Smooth muscle cell (in vitro differentiated cells): ENCODE results near the gene DOK7. TPM values are rescaled to one million over a fixed set of nuclear protein-coding genes. Genes with fewer than 3 reads are reported as not detected.

ENCODE experiments used
- DNase-seq: peaks from one replicate; lab custom pipeline; 2025; ENCODE audit not compliant: unreplicated experiment; lab: John Stamatoyannopoulos, UW
- H2AFZ ChIP-seq: fragments of 200-600 bp; sonication (generic); 2 replicates; pipeline ENCODE4 v1.6.0; 2016; ENCODE audit warnings: antibody characterized with exemption, low read depth, mild to moderate bottlenecking
- H3F3A ChIP-seq: fragments of 200-600 bp; sonication (generic); 2 replicates; pipeline ENCODE4 v1.6.0; 2017; ENCODE audit warnings: antibody characterized with exemption, low read depth
- H3K27ac ChIP-seq: fragments of 200-600 bp; sonication (generic); 2 replicates; pipeline ENCODE4 v1.5.1; 2016; ENCODE audit warnings: low read depth, mild to moderate bottlenecking
- H3K27me3 ChIP-seq: fragments of 200-600 bp; sonication (generic); 2 replicates; pipeline ENCODE4 v1.6.1; 2016; ENCODE audit warnings: low read depth, mild to moderate bottlenecking
- H3K36me3 ChIP-seq: fragments of 200-600 bp; sonication (generic); 2 replicates; pipeline ENCODE4 v1.5.1; 2016; ENCODE audit warnings: low read depth
- H3K4me1 ChIP-seq: fragments of 200-600 bp; sonication (generic); 2 replicates; pipeline ENCODE4 v1.5.1; 2016; ENCODE audit warnings: low read depth
- H3K4me2 ChIP-seq: fragments of 200-600 bp; sonication (generic); 2 replicates; pipeline ENCODE4 v1.6.0; 2016; ENCODE audit warnings: mild to moderate bottlenecking
- H3K4me3 ChIP-seq: fragments of 200-600 bp; sonication (generic); 2 replicates; pipeline ENCODE4 v1.5.1; 2016; ENCODE audit warnings: mild to moderate bottlenecking
- H3K79me2 ChIP-seq: fragments of 200-600 bp; sonication (generic); 2 replicates; pipeline ENCODE4 v1.6.0; 2016; ENCODE audit warnings: low read depth, mild to moderate bottlenecking
- H3K9ac ChIP-seq: fragments of 200-600 bp; sonication (generic); 2 replicates; pipeline ENCODE4 v1.6.0; 2016; ENCODE audit warnings: low read depth
- H3K9me3 ChIP-seq: fragments of 200-600 bp; sonication (generic); replicated peaks from 2 replicates; pipeline ENCODE4 v1.5.1; 2016; ENCODE audit warnings: low read depth
- H4K20me1 ChIP-seq: fragments of 200-600 bp; sonication (generic); 2 replicates; pipeline ENCODE4 v1.6.0; 2016; ENCODE audit warnings: low read depth
- WGBS: methylation state at CpG from one replicate; pipeline ENCODE4 v1.1.7; 2016; ENCODE audit warnings: low lambda C conversion rate; 5-methylcytosine and 5-hydroxymethylcytosine counted together
- polyA plus RNA-seq: library from polyadenylated mRNA; unstranded; fragments of >200 nt; fragmentation: Nextera tagmentation; extraction: Ambion mirVana; gene quantifications from 2 replicates; pipeline ENCODE4 v1.2.1, GENCODE V29; 2016
- total RNA-seq: library from RNA; depleted of rRNA; stranded (reverse); fragments of >200 nt; gene quantifications from 2 replicates; pipeline ENCODE4 v1.2.3, GENCODE V29; 2014
- TF ChIP-seq, protein P1 (sequence below): fragments of 200-600 bp; sonication (generic); IDR thresholded peaks from 2 replicates; pipeline ENCODE4 v1.5.1; 2017; ENCODE audit warnings: borderline replicate concordance, mild to moderate bottlenecking, antibody characterized with exemption; ENCODE audit not compliant: insufficient read depth, poor library complexity, severe bottlenecking

Gene DOK7
- total and polyA plus RNA-seq, 2 experiments from 2014 or later: not detected

GRCh38 chr4:3418029-3418762 lies 44.9 kb upstream of the DOK7 start:
- H2AFZ ChIP-seq: no peak overlapping the region
- no peak overlapping the region for H3K4me2 ChIP-seq
- H3K27me3 ChIP-seq: no peaks in the 10 kb centered on the region
- H3K4me1 ChIP-seq: no peaks in the 10 kb centered on the region
- H3K4me3 ChIP-seq: no peak overlapping the region
- H3F3A ChIP-seq: no peaks in the 10 kb centered on the region
- no peak overlapping the region for H3K27ac ChIP-seq
- no peak for DNase-seq
- TF ChIP-seq, protein P1, sequence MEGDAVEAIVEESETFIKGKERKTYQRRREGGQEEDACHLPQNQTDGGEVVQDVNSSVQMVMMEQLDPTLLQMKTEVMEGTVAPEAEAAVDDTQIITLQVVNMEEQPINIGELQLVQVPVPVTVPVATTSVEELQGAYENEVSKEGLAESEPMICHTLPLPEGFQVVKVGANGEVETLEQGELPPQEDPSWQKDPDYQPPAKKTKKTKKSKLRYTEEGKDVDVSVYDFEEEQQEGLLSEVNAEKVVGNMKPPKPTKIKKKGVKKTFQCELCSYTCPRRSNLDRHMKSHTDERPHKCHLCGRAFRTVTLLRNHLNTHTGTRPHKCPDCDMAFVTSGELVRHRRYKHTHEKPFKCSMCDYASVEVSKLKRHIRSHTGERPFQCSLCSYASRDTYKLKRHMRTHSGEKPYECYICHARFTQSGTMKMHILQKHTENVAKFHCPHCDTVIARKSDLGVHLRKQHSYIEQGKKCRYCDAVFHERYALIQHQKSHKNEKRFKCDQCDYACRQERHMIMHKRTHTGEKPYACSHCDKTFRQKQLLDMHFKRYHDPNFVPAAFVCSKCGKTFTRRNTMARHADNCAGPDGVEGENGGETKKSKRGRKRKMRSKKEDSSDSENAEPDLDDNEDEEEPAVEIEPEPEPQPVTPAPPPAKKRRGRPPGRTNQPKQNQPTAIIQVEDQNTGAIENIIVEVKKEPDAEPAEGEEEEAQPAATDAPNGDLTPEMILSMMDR: peak; percentile 9
- H3K9ac ChIP-seq: no peak overlapping the region
- no peaks in the 10 kb centered on the region for H3K36me3 ChIP-seq
- no peaks in the 10 kb centered on the region for H3K9me3 ChIP-seq
- 97% methylated on average over 22 of the region's 22 CpGs for WGBS
- H3K79me2 ChIP-seq: no peaks in the 10 kb centered on the region
- peaks cover 20% of the 10 kb centered on the region for H4K20me1 ChIP-seq

DNA sequence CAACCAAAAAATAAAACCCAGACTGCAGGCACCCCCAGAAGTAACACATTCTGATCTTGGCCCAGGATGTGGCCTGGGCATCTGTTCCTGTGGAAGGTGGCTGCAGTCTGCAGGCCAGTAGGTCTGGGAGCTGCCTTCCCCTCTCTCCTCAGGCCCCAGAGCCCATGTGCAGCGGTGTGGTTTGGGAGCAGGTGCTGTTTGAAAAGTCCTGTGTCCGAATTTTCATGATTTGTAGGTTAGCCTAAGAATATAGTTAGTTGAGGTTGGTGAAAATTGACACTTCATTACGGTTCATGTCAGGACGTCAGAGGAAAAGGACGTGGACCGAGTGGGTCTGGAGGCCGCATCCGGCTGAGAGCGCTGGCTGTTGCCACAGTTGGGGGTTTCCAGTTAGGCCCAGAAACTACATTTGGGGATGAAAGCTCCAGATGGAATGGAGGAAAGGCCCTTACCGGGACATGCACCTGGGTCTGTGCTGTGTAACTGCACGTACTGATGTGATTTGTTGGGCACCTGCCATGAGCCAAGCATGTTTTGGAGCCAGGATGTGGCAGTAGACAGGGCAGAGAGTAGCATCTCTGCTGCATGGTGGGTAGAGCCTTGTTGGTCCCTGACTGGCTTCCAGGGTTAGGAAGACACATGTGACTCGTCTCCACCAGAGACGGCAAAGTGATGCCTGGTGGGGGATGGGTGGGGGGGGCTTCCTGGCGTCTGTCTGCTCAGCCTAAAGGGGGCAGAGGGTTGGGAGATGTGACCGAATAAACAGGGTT lies 43.1 kb upstream of the DOK7 start:
- Histone ChIP-seq H3K27ac (no peak overlapping the region), H3K36me3 (no peaks in the 10 kb centered on the region), H4K20me1 (peaks cover 6% of the 10 kb centered on the region), H3K4me1 (no peaks in the 10 kb centered on the region), H3K9me3 (no peaks in the 10 kb centered on the region), H2AFZ (no peak overlapping the region), H3K79me2 (no peaks in the 10 kb centered on the region), H3K27me3 (no peaks in the 10 kb centered on the region), H3K9ac (no peak overlapping the region), H3K4me3 (no peak overlapping the region), H3F3A (no peaks in the 10 kb centered on the region), H3K4me2 (no peak overlapping the region)
- no peak for DNase-seq
- WGBS: 88% methylated on average over 15 of the region's 15 CpGs
- TF ChIP-seq, protein P1: no peak

DNA sequence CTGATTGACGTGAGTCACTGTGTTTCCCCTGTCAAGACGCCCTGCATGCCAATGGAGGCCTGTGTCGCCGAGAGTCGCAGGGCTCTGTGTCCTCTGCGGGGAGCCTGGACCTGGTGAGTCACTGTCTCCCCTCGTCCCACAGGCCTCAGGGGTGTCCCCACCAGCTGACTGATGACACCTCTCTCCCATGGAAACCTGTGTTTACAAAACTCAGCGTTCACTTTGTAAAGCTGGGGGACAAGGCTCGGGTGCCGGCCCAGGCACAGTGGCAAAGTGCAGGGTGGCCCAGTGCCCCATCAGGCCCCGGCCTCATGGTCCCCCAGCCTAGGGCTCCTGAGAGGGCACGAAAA lies 42.5 kb upstream of the DOK7 start:
- no peaks in the 10 kb centered on the region for H3K9me3 ChIP-seq
- H3K79me2 ChIP-seq: no peaks in the 10 kb centered on the region
- DNase-seq: no peak
- H3K9ac ChIP-seq: no peak overlapping the region
- 83% methylated on average over 12 of the region's 12 CpGs for WGBS
- H4K20me1 ChIP-seq: peaks cover 6% of the 10 kb centered on the region
- no peak overlapping the region for H3K4me3 ChIP-seq
- H3K4me1 ChIP-seq: no peaks in the 10 kb centered on the region
- no peaks in the 10 kb centered on the region for H3F3A ChIP-seq
- H3K36me3 ChIP-seq: no peaks in the 10 kb centered on the region
- no peak overlapping the region for H3K27ac ChIP-seq
- no peak overlapping the region for H2AFZ ChIP-seq
- TF ChIP-seq, protein P1: no peak
- no peaks in the 10 kb centered on the region for H3K27me3 ChIP-seq
- no peak overlapping the region for H3K4me2 ChIP-seq
